ENCODE data around the gene RND3. TPM values are rescaled to one million over a fixed set of nuclear protein-coding genes. Genes with fewer than 3 reads are reported as not detected.

Gene RND3
- total RNA-seq, 4 donors from 2014 or later = 2.1 to 14.9 (median 12.3) TPM

DNA sequence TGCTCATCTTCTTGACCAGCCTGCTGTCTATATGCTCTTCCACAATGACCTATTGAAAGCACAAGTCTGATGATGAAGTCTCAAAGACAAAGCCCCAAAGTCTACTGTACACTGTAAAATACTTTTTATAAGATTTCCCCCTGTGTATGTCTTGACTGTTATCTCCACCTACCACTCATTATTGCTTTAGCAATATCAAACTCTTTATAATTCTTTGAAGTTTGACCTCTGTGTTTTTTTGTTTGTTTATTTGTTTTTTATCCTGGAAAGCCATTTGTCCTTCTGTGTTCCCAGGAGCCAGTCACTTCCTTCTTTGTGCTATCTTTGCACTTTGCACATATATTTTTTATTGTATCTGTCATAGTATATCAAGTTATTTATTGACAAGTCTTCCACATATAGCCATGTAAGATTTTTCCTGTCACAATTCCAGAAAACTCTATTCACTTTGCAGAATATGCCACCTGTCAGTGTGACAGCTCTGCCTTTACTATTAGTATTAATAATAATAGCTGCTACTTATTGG, 66.3 kb downstream of the RND3 start:
- H3K4me3 ChIP-seq = no peak overlapping the region
- DNase-seq (no peak), ATAC-seq (no peak)
- no peak overlapping the region for H3K27ac ChIP-seq
- intact Hi-C loops (cut with DNase I; ENCODE audit: low total_unique reads) = no loop called here
- no peaks in the 10 kb centered on the region for H3K9me3 ChIP-seq
- TF ChIP-seq, protein P1, sequence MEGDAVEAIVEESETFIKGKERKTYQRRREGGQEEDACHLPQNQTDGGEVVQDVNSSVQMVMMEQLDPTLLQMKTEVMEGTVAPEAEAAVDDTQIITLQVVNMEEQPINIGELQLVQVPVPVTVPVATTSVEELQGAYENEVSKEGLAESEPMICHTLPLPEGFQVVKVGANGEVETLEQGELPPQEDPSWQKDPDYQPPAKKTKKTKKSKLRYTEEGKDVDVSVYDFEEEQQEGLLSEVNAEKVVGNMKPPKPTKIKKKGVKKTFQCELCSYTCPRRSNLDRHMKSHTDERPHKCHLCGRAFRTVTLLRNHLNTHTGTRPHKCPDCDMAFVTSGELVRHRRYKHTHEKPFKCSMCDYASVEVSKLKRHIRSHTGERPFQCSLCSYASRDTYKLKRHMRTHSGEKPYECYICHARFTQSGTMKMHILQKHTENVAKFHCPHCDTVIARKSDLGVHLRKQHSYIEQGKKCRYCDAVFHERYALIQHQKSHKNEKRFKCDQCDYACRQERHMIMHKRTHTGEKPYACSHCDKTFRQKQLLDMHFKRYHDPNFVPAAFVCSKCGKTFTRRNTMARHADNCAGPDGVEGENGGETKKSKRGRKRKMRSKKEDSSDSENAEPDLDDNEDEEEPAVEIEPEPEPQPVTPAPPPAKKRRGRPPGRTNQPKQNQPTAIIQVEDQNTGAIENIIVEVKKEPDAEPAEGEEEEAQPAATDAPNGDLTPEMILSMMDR (IDR thresholded peaks at IDR 0.05 in 4 of 5, conservative IDR thresholded peaks at IDR 0.05 in 1 of 5) = no peak
- no peak for TF ChIP-seq POLR2A (IDR thresholded peaks at IDR 0.05)
- no peaks in the 10 kb centered on the region for H3K27me3 ChIP-seq
- H3K4me1 ChIP-seq = no peaks in the 10 kb centered on the region
- no peaks in the 10 kb centered on the region for H3K36me3 ChIP-seq
- in situ Hi-C loops (cut with MboI; ENCODE audit: low sequenced_read_pairs in 4 of 4) = no loop called here

DNA sequence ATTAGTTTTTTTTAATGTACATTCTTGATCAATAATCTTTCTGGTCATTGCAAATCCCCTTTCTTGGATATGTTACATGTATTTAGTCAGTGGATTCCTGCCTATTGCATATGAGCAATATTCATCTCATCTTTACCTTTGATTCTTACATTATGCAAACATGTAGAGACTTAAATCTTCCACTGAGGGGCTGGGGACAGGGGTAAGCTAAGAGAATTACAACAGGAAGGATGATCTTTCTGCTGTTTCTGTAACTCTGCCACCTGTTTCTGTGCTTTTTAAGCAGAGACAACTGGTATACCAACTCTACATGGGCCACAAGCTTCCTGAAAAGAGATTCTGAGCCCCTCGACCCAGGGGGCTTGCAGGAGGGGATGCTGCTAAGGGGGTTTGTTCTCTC, 68.6 kb downstream of the RND3 start:
- in situ Hi-C loops (cut with MboI; ENCODE audit: low sequenced_read_pairs in 4 of 4) (no loop called here), intact Hi-C loops (cut with DNase I; ENCODE audit: low total_unique reads) (no loop called here)
- Histone ChIP-seq H3K9me3 (no peaks in the 10 kb centered on the region), H3K27ac (no peak overlapping the region), H3K4me1 (no peaks in the 10 kb centered on the region), H3K4me3 (no peak overlapping the region), H3K36me3 (no peaks in the 10 kb centered on the region), H3K27me3 (no peaks in the 10 kb centered on the region)
- ATAC-seq (no peak), DNase-seq (no peak)
- no peak for TF ChIP-seq POLR2A (IDR thresholded peaks at IDR 0.05)
- TF ChIP-seq, protein P1 (IDR thresholded peaks at IDR 0.05 in 4 of 5, conservative IDR thresholded peaks at IDR 0.05 in 1 of 5) = no peak

Data from gastrocnemius medialis (tissue), 4 donors.